Central memory CD8-positive, alpha-beta T cell (primary cell): ENCODE results near the gene ZFAND3.
"Not testable (repeated sequence)": the region's sequence is repeated elsewhere in the genome, so short reads cannot be mapped to it uniquely, and the experiment has no call there.

Experiments used
- ATAC-seq: fragments of 150-1000 bp; cut with Tn5 transposase; replicated peaks from 2 replicates; pipeline ENCODE4 v1.10.0; 2022; ENCODE audit warnings: mild to moderate bottlenecking, moderate FRiP score, moderate number of reproducible peaks; ENCODE audit not compliant: poor library complexity, severe bottlenecking; ENCODE audit errors: extremely low read depth
- DNase-seq, 2 donors: peaks; one replicate each; pipeline ENCODE4 v3.0.0; 2021; ENCODE audit warnings: low spot score in 2 of 2
- H3K27ac Mint-ChIP-seq: one replicate; pipeline ENCODE4 v1.8.0; 2022; ENCODE audit warnings: low read depth, mild to moderate bottlenecking, moderate library complexity, mixed read lengths
- H3K27me3 Mint-ChIP-seq: one replicate; pipeline ENCODE4 v1.8.0; 2022; ENCODE audit warnings: mixed read lengths
- H3K36me3 Mint-ChIP-seq: one replicate; pipeline ENCODE4 v1.8.0; 2022; ENCODE audit warnings: mild to moderate bottlenecking, moderate library complexity, mixed read lengths; ENCODE audit not compliant: insufficient read depth
- H3K4me1 Mint-ChIP-seq: one replicate; pipeline ENCODE4 v1.8.0; 2022; ENCODE audit warnings: mixed read lengths
- H3K4me3 Mint-ChIP-seq: one replicate; pipeline ENCODE4 v1.8.0; 2022; ENCODE audit warnings: mild to moderate bottlenecking, moderate library complexity, mixed read lengths
- H3K9me3 Mint-ChIP-seq: one replicate; pipeline ENCODE4 v1.8.0; 2022; ENCODE audit warnings: mixed read lengths

Gene ZFAND3

DNA sequence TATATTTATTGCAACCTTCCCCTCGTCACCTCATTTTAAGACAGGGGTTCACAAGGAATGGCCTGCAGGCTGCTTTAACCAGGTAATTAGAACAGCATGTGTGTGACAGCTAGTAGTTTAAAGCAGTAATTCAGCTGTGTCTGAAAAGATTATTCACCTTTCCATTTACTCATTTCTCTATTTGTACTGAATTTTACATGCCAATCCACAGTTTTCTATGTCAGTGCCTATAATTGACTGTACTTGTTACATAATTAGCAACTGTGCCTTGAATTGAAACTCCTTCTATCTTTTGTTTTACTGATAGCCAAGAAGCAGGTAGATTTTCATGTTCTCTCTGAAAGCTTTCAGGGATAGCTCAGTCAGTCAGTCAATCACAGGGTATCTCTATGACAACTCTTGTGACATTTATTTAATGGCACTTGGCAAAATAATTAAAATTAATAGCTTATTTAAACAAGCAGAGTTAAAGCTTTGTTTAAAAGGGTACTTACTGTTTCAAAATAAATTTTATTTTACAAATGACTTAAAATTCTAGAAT lies 214.0 kb downstream of the ZFAND3 start:
- no peaks in the 10 kb centered on the region for H3K9me3 Mint-ChIP-seq
- no peak overlapping the region for H3K27ac Mint-ChIP-seq
- peaks cover 7% of the 10 kb centered on the region for H3K36me3 Mint-ChIP-seq
- no peak overlapping the region for H3K4me3 Mint-ChIP-seq
- H3K4me1 Mint-ChIP-seq, result peaks cover 78% of the 10 kb centered on the region
- no peak for ATAC-seq
- DNase-seq, result no peak
- H3K27me3 Mint-ChIP-seq, result no peaks in the 10 kb centered on the region

GRCh38 chr6:38034274-38034914 lies 214.9 kb downstream of the ZFAND3 start:
- H3K4me3 Mint-ChIP-seq, result no peak overlapping the region
- H3K9me3 Mint-ChIP-seq, result no peaks in the 10 kb centered on the region
- peaks cover 8% of the 10 kb centered on the region for H3K36me3 Mint-ChIP-seq
- H3K27me3 Mint-ChIP-seq, result no peaks in the 10 kb centered on the region
- H3K27ac Mint-ChIP-seq, result no peak overlapping the region
- peaks cover 70% of the 10 kb centered on the region for H3K4me1 Mint-ChIP-seq
- ATAC-seq (no peak), DNase-seq (no peak)

DNA sequence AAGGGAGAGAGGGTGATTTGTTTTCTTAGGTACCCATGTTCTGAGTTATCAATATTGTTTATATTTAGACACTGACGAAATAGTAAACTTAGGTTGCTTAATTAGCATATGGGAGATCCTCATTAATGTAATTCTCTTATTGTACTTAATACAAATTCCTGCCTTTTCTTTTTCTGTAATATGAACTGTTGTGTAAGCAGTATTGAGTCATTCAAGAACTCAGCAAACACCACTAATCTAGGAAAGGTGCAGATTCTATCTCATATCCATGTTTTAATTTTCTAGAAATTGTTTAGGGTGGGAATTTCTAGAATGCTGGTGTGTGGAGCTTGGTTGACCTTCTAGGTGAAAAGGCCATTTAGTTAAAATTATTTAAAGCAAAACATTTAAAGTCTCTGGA lies 216.0 kb downstream of the ZFAND3 start:
- H3K36me3 Mint-ChIP-seq, result peaks cover 6% of the 10 kb centered on the region
- no peak overlapping the region for H3K27ac Mint-ChIP-seq
- H3K9me3 Mint-ChIP-seq, result no peaks in the 10 kb centered on the region
- H3K27me3 Mint-ChIP-seq, result no peaks in the 10 kb centered on the region
- ATAC-seq (no peak), DNase-seq (no peak)
- H3K4me1 Mint-ChIP-seq, result peaks cover 62% of the 10 kb centered on the region
- no peak overlapping the region for H3K4me3 Mint-ChIP-seq

DNA sequence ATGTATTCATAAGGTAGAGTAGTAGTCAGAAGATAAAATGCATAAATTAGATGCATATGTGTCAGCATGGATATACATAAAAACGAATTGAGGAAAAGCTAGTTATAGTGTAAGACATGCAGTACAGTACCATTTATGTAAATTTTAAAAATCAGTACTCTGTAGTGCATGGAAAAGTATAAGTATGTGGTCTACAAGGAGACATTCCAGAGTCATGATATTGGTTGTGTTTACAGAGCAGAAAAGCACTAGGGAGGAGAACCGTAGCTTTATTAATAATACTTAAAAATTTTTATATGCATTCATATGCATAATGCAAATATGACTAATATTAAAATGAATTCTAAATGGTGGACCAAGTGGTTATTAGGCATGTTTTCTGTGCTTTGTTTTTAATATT lies 220.0 kb downstream of the ZFAND3 start:
- no peaks in the 10 kb centered on the region for H3K9me3 Mint-ChIP-seq
- no peak overlapping the region for H3K4me3 Mint-ChIP-seq
- H3K27ac Mint-ChIP-seq, result no peak overlapping the region
- ATAC-seq, result no peak
- DNase-seq, result no peak
- no peaks in the 10 kb centered on the region for H3K27me3 Mint-ChIP-seq
- peaks cover 50% of the 10 kb centered on the region for H3K4me1 Mint-ChIP-seq
- H3K36me3 Mint-ChIP-seq, result peaks cover 5% of the 10 kb centered on the region

DNA sequence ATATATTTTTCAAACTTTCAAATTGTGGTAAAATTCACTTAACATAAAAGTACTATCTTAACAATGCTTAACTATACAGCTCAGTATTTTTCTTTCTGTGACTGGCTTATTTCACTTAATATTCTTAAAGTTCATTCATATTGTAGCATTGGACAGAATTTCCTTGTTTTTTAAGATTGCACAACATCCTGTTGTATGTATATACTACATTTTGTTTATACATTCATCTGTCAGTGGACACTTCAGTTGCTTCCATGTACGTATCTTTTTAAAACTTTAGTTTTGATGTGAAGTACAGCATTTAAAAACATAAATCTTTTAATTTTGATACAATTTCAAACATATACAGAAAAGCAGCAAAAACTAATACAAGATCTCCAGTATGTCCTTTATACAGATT lies 220.7 kb downstream of the ZFAND3 start:
- H3K36me3 Mint-ChIP-seq, result peaks cover 5% of the 10 kb centered on the region
- ATAC-seq (no peak), DNase-seq (no peak)
- H3K27ac Mint-ChIP-seq, result no peak overlapping the region
- no peak overlapping the region for H3K4me3 Mint-ChIP-seq
- peaks cover 48% of the 10 kb centered on the region for H3K4me1 Mint-ChIP-seq
- H3K27me3 Mint-ChIP-seq, result no peaks in the 10 kb centered on the region
- H3K9me3 Mint-ChIP-seq, result no peaks in the 10 kb centered on the region

- Mint-ChIP-seq H3K4me3 (no peak overlapping the region), H3K4me1 (peaks cover 25% of the 10 kb centered on the region), H3K36me3 (peaks cover 5% of the 10 kb centered on the region), H3K27me3 (no peaks in the 10 kb centered on the region), H3K27ac (no peak overlapping the region), H3K9me3 (no peaks in the 10 kb centered on the region)
- ATAC-seq (no peak), DNase-seq (no peak)
Observed at GRCh38 chr6:38043259-38043753, 223.8 kb downstream of the ZFAND3 start.

DNA sequence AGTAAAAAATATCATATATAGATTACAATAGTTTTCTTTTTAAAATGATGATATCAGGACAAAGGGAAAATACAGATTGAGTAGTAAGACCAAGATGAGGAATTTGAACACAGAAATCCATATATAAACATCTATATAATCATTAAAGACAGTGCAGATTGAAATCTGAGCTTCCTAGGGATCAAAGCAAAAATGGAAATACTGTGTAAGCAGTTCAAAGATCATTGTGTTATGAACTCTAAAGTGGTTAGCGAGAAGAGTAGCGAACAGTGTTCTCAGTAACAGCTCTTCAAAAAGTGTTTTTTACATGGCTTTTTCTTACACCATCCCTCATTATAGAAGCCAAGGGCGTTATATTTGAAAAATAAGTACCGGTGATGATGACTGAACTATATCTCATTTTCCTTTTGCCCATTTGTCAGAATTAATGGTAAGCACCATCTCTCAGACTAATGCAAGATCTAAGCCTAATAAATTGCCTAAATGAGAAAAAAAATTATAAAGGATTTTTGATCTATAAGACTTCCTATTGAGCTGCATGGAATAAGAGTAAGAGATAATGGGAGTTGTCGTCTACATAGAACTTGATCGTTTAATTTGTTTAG lies 226.3 kb downstream of the ZFAND3 start:
- H3K4me3 Mint-ChIP-seq, result no peak overlapping the region
- DNase-seq, result no peak
- peaks cover 38% of the 10 kb centered on the region for H3K4me1 Mint-ChIP-seq
- no peak overlapping the region for H3K27ac Mint-ChIP-seq
- no peak for ATAC-seq
- H3K27me3 Mint-ChIP-seq, result no peaks in the 10 kb centered on the region
- H3K36me3 Mint-ChIP-seq, result peaks cover 3% of the 10 kb centered on the region
- H3K9me3 Mint-ChIP-seq, result no peaks in the 10 kb centered on the region

GRCh38 chr6:38047562-38047961 lies 228.0 kb downstream of the ZFAND3 start:
- no peak for ATAC-seq
- no peaks in the 10 kb centered on the region for H3K9me3 Mint-ChIP-seq
- peaks cover 2% of the 10 kb centered on the region for H3K36me3 Mint-ChIP-seq
- DNase-seq, result no peak
- H3K27me3 Mint-ChIP-seq, result no peaks in the 10 kb centered on the region
- H3K4me1 Mint-ChIP-seq, result peaks cover 45% of the 10 kb centered on the region
- H3K27ac Mint-ChIP-seq, result no peak overlapping the region
- H3K4me3 Mint-ChIP-seq, result no peak overlapping the region

DNA sequence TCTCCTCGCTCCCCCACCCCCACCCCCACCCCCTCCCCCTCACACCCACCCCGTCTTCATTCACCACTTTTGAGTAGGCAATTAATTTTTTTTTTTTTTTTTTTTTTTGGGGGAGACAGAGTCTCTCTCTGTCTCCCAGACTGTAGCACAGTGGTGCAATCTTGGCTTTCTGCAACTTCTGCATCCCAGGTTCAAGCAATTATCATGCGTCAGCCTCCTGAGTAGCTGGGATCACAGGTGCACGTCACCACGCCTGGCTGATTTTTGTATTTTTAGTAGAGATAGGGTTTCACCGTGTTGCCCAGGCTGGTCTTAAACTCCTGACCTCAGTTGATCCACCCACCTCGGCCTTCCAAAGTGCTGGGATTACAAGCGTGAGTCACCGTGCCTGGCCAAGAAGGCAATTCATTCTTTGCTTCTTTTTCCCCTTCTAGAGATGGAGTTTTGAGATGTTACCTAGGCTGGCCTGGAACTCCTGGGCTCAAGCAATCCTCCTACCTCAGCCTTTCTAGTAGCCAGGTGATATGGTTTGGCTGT lies 230.4 kb downstream of the ZFAND3 start:
- H3K4me1 Mint-ChIP-seq, result peaks cover 46% of the 10 kb centered on the region
- H3K27me3 Mint-ChIP-seq, H3K4me3 Mint-ChIP-seq, DNase-seq, H3K27ac Mint-ChIP-seq, H3K36me3 Mint-ChIP-seq, H3K9me3 Mint-ChIP-seq, ATAC-seq: not testable (repeated sequence)

- H3K27ac Mint-ChIP-seq, result no peak overlapping the region
- no peak for DNase-seq
- no peaks in the 10 kb centered on the region for H3K9me3 Mint-ChIP-seq
- peaks cover 57% of the 10 kb centered on the region for H3K4me1 Mint-ChIP-seq
- no peaks in the 10 kb centered on the region for H3K36me3 Mint-ChIP-seq
- H3K4me3 Mint-ChIP-seq, result no peak overlapping the region
- ATAC-seq, result no peak
- no peaks in the 10 kb centered on the region for H3K27me3 Mint-ChIP-seq
Observed at GRCh38 chr6:38051819-38052434, 232.4 kb downstream of the ZFAND3 start.

- no peak overlapping the region for H3K4me3 Mint-ChIP-seq
Observed at GRCh38 chr6:38054527-38055202, 235.1 kb downstream of the ZFAND3 start.

DNA sequence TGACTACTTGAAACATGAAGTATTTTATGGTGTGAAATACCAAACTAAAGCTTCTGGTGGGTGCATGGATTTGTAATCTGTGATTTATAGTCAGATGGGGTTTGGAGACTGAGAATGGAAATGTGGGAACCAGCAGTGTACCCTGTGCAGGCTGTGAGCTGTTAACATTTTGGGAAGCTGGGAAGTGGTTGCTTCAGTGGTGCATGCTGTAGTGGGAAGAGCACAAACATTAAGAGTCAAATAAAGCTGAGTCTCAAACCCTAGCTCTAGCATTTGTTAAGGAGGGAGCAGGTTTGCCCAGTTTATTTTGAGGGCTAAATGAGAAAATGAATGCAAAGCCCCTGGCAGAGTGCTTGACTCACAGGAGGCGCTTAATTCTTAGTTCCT lies 235.7 kb downstream of the ZFAND3 start:
- H3K36me3 Mint-ChIP-seq, result peaks cover 2% of the 10 kb centered on the region
- no peaks in the 10 kb centered on the region for H3K9me3 Mint-ChIP-seq
- H3K4me1 Mint-ChIP-seq, result peaks cover 51% of the 10 kb centered on the region
- DNase-seq, result no peak
- no peaks in the 10 kb centered on the region for H3K27me3 Mint-ChIP-seq
- no peak for ATAC-seq
- H3K4me3 Mint-ChIP-seq, result no peak overlapping the region
- no peak overlapping the region for H3K27ac Mint-ChIP-seq

More at GRCh38 chr6:38054527-38055202, 235.1 kb downstream of the ZFAND3 start:
- DNase-seq (no peak), ATAC-seq (no peak)
- H3K4me1 Mint-ChIP-seq, result peaks cover 55% of the 10 kb centered on the region
- H3K36me3 Mint-ChIP-seq, result peaks cover 2% of the 10 kb centered on the region
- H3K9me3 Mint-ChIP-seq, result no peaks in the 10 kb centered on the region
- H3K27ac Mint-ChIP-seq, result no peak overlapping the region
- H3K27me3 Mint-ChIP-seq, result no peaks in the 10 kb centered on the region
